ENCODE measurements around the gene ST8SIA5. TPM values are rescaled to one million over a fixed set of nuclear protein-coding genes. Genes with fewer than 3 reads are reported as not detected.

Gene ST8SIA5
- total and polyA plus RNA-seq, 2 of the 4 experiments (the other 2 are of a cell fraction): 0.03 TPM; not detected in 1

DNA sequence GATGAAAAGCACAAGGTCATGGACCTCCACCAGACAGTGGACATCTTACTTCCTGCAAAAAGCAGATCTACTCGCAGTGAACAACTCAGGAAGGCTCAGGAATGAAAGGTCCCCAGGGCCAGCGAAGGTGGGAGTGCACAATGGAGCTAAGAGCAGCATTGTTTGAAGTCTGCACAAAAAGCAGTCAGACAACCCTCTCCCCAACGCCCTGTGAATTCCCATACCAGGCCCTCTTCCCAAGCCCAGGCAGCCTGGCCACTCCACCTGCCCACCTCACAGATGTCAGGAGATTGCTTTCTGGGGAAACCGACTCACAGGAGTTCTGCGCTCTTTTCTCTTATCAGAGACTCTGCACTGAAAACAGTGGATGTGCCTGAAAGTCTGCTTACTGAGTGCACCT, 34.8 kb downstream of the ST8SIA5 start:
- no CpG with 5 or more reads among the region's 5 CpGs for WGBS, 2 experiments (ENCODE audit: extremely low coverage in 2 of 2, insufficient read length in 1 of 2)
- intact Hi-C loops (cut with micrococcal nuclease) (no loop called here), dilution Hi-C loops (cut with HindIII; ENCODE audit: low sequenced_read_pairs, unreplicated experiment) (no loop called here), in situ Hi-C loops (cut with MboI; ENCODE audit: low sequenced_read_pairs) (no loop called here)
- Histone ChIP-seq H2AFZ (replicated peaks; ENCODE audit: low read length, poor library complexity) (no peak overlapping the region), H2BK15ac (ENCODE audit: low read depth, low read length) (no peak overlapping the region), H4K8ac (ENCODE audit: low read depth in 2 of 2, low read length in 2 of 2) (no peak overlapping the region), H3K9me3 (ENCODE audit: control insufficient read depth, insufficient read depth, low read length) (no peaks in the 10 kb centered on the region), H3K4me3 (ENCODE audit: insufficient read depth, low read depth, low read length) (no peak overlapping the region), H3K4ac (ENCODE audit: low read depth, low read length) (no peak overlapping the region), H3K56ac (ENCODE audit: extremely low read depth, insufficient read depth, low read length) (no peak overlapping the region), H4K20me1 (ENCODE audit: insufficient read depth, low read length) (no peaks in the 10 kb centered on the region), H3K27ac (ENCODE audit: insufficient read depth, low read length) (no peak overlapping the region), H3K9me1 (ENCODE audit: insufficient read depth, low read length) (peaks cover 4% of the 10 kb centered on the region; the same call in 1 of the 2 replicates), H3K18ac (ENCODE audit: low read depth, low read length) (no peak overlapping the region), H2AK5ac (ENCODE audit: low read depth, low read length) (no peak overlapping the region), H2BK120ac (ENCODE audit: low read depth, low read length) (no peak overlapping the region), H2BK5ac (ENCODE audit: low read depth, low read length, poor library complexity, severe bottlenecking) (no peak overlapping the region), H2BK20ac (ENCODE audit: low read depth, low read length) (no peak overlapping the region), H3K4me2 (ENCODE audit: low read depth, low read length) (no peak overlapping the region), H3K23ac (ENCODE audit: low read depth, low read length) (no peak overlapping the region), H3K9ac (ENCODE audit: low read depth, low read length) (no peak overlapping the region), H3K27me3 (ENCODE audit: control insufficient read depth, insufficient read depth, low read length) (no peaks in the 10 kb centered on the region), H4K5ac (ENCODE audit: low read depth, low read length) (no peak overlapping the region), H2AK9ac (replicated peaks; ENCODE audit: low read depth, low read length, poor library complexity) (no peak overlapping the region), H3K14ac (replicated peaks; ENCODE audit: low read depth, low read length) (no peak overlapping the region), H3K79me1 (ENCODE audit: low read depth in 1 of 2, low read length in 2 of 2) (no peaks in the 10 kb centered on the region), H4K91ac (ENCODE audit: insufficient read depth, low read depth, low read length) (no peak overlapping the region), H3K4me1 (ENCODE audit: control insufficient read depth, insufficient read depth, low read length) (peaks cover 4% of the 10 kb centered on the region; the same call in 1 of the 2 replicates), H3K36me3 (ENCODE audit: control insufficient read depth, insufficient read depth, low read length) (no peaks in the 10 kb centered on the region)
- no TSS peak for BruUV-seq (replicated peaks)
- DNase-seq: no peak
- CTCF ChIA-PET: no interaction called here
- TF ChIP-seq MAFK (IDR thresholded peaks at IDR 0.05; ENCODE audit: low read depth, low read length) (no peak), RFX5 (IDR thresholded peaks at IDR 0.05; ENCODE audit: low read depth, low read length) (no peak), MXI1 (IDR thresholded peaks at IDR 0.05; ENCODE audit: borderline replicate concordance, low read depth, low read length) (no peak), CHD1 (IDR thresholded peaks at IDR 0.05; ENCODE audit: low read depth, low read length) (no peak), NFE2L2 (IDR thresholded peaks at IDR 0.05; ENCODE audit: low read depth, low read length) (no peak), SMC3 (IDR thresholded peaks at IDR 0.05; ENCODE audit: low read depth, low read length) (no peak), POLR2A (IDR thresholded peaks at IDR 0.05; ENCODE audit: low read depth, low read length) (no peak), BHLHE40 (IDR thresholded peaks at IDR 0.05; ENCODE audit: low read depth, low read length) (no peak), RCOR1 (IDR thresholded peaks at IDR 0.05; ENCODE audit: insufficient replicate concordance, low read length) (no peak), RAD21 (IDR thresholded peaks at IDR 0.05; ENCODE audit: low read length) (no peak), CEBPB (IDR thresholded peaks at IDR 0.05; ENCODE audit: low read depth, low read length) (no peak), FOS (IDR thresholded peaks at IDR 0.05; ENCODE audit: low read depth, low read length) (no peak), MAZ (IDR thresholded peaks at IDR 0.05; ENCODE audit: borderline replicate concordance, low read depth, low read length) (no peak)
- TF ChIP-seq, protein P1, sequence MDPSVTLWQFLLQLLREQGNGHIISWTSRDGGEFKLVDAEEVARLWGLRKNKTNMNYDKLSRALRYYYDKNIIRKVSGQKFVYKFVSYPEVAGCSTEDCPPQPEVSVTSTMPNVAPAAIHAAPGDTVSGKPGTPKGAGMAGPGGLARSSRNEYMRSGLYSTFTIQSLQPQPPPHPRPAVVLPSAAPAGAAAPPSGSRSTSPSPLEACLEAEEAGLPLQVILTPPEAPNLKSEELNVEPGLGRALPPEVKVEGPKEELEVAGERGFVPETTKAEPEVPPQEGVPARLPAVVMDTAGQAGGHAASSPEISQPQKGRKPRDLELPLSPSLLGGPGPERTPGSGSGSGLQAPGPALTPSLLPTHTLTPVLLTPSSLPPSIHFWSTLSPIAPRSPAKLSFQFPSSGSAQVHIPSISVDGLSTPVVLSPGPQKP (IDR thresholded peaks at IDR 0.05; ENCODE audit: borderline replicate concordance, low read depth, low read length): no peak
- TF ChIP-seq, protein P2, sequence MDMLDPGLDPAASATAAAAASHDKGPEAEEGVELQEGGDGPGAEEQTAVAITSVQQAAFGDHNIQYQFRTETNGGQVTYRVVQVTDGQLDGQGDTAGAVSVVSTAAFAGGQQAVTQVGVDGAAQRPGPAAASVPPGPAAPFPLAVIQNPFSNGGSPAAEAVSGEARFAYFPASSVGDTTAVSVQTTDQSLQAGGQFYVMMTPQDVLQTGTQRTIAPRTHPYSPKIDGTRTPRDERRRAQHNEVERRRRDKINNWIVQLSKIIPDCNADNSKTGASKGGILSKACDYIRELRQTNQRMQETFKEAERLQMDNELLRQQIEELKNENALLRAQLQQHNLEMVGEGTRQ (IDR thresholded peaks at IDR 0.05; ENCODE audit: low read depth, low read length): no peak
- TF ChIP-seq, protein P3, sequence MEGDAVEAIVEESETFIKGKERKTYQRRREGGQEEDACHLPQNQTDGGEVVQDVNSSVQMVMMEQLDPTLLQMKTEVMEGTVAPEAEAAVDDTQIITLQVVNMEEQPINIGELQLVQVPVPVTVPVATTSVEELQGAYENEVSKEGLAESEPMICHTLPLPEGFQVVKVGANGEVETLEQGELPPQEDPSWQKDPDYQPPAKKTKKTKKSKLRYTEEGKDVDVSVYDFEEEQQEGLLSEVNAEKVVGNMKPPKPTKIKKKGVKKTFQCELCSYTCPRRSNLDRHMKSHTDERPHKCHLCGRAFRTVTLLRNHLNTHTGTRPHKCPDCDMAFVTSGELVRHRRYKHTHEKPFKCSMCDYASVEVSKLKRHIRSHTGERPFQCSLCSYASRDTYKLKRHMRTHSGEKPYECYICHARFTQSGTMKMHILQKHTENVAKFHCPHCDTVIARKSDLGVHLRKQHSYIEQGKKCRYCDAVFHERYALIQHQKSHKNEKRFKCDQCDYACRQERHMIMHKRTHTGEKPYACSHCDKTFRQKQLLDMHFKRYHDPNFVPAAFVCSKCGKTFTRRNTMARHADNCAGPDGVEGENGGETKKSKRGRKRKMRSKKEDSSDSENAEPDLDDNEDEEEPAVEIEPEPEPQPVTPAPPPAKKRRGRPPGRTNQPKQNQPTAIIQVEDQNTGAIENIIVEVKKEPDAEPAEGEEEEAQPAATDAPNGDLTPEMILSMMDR (conservative IDR thresholded peaks at IDR 0.05; ENCODE audit: low read depth, low read length): no peak
- no peak for ATAC-seq (ENCODE audit: low read depth)
- POLR2A ChIA-PET (ENCODE audit: unreplicated experiment): no interaction called here
